ENCODE data around the gene AKAIN1.

AKAIN1 gene

GRCh38 chr18:5145168-5145825 lies 51.8 kb downstream of the AKAIN1 start:
- no peaks in the 10 kb centered on the region for H3K27me3 ChIP-seq (ENCODE audit: insufficient read depth, poor library complexity, severe bottlenecking)
- TF ChIP-seq, protein P1, sequence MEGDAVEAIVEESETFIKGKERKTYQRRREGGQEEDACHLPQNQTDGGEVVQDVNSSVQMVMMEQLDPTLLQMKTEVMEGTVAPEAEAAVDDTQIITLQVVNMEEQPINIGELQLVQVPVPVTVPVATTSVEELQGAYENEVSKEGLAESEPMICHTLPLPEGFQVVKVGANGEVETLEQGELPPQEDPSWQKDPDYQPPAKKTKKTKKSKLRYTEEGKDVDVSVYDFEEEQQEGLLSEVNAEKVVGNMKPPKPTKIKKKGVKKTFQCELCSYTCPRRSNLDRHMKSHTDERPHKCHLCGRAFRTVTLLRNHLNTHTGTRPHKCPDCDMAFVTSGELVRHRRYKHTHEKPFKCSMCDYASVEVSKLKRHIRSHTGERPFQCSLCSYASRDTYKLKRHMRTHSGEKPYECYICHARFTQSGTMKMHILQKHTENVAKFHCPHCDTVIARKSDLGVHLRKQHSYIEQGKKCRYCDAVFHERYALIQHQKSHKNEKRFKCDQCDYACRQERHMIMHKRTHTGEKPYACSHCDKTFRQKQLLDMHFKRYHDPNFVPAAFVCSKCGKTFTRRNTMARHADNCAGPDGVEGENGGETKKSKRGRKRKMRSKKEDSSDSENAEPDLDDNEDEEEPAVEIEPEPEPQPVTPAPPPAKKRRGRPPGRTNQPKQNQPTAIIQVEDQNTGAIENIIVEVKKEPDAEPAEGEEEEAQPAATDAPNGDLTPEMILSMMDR (IDR thresholded peaks at IDR 0.05; ENCODE audit: poor library complexity, severe bottlenecking), result no peak
- ATAC-seq (ENCODE audit: low read depth), result no peak

DNA sequence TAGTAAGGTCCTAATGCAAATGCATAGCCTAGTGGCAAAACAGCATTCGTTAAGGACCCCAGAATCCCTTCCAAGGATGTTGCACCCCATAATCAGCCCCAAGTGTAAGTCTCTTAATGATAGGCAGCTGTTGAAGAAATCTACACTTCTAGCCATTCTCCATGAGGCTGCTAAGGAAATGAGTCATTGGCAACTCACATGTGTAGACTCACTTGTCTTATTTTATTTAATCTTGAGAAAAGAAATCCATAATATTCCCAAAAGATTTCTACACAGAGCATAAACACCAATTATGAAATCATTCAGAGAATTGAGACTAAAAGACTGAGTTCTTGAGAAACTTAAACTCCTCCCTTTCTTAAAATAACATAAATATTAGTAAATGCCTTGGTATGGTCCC lies 52.4 kb downstream of the AKAIN1 start:
- ATAC-seq (ENCODE audit: low read depth), result no peak

More at GRCh38 chr18:5145168-5145825, 51.8 kb downstream of the AKAIN1 start:
- H3K4me3 ChIP-seq (ENCODE audit: severe bottlenecking), result no peak overlapping the region
- H3K27ac ChIP-seq (ENCODE audit: poor library complexity, severe bottlenecking), result no peak overlapping the region
- H3K9me3 ChIP-seq (ENCODE audit: severe bottlenecking), result no peaks in the 10 kb centered on the region
- no peak for DNase-seq (ENCODE audit: low spot score)
- H3K4me1 ChIP-seq (ENCODE audit: insufficient read depth, poor library complexity, severe bottlenecking), result no peaks in the 10 kb centered on the region
- H3K36me3 ChIP-seq (ENCODE audit: low read depth), result no peaks in the 10 kb centered on the region

DNA sequence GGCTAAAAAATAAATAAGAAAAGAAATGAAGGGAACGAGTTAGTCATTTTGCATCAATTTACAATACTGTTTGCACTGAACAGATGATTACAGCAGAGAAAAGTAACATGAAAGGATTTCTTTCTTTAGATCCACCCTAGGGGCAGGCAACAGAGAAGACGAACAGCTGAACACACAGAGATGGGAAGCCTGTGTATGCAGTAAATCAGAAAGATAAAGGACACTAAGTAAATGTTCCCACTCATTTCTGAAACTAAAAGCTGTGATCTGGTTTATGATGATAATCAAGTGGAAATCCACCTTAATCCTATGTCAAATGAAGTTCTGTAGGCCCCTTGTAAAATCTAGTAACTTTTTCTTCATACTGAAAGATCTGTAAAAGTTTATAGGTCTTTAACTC lies 54.2 kb downstream of the AKAIN1 start:
- Histone ChIP-seq H3K4me1 (ENCODE audit: insufficient read depth, poor library complexity, severe bottlenecking) (no peaks in the 10 kb centered on the region), H3K9me3 (ENCODE audit: severe bottlenecking) (no peaks in the 10 kb centered on the region), H3K36me3 (ENCODE audit: low read depth) (no peaks in the 10 kb centered on the region), H3K27ac (ENCODE audit: poor library complexity, severe bottlenecking) (no peak overlapping the region), H3K27me3 (ENCODE audit: insufficient read depth, poor library complexity, severe bottlenecking) (no peaks in the 10 kb centered on the region), H3K4me3 (ENCODE audit: severe bottlenecking) (no peak overlapping the region)
- TF ChIP-seq, protein P1 (IDR thresholded peaks at IDR 0.05; ENCODE audit: poor library complexity, severe bottlenecking), result no peak
- no peak for DNase-seq (ENCODE audit: low spot score)
- no peak for ATAC-seq (ENCODE audit: low read depth)

More for the DNA sequence above, 52.4 kb downstream of the AKAIN1 start:
- Histone ChIP-seq H3K27ac (ENCODE audit: poor library complexity, severe bottlenecking) (no peak overlapping the region), H3K4me1 (ENCODE audit: insufficient read depth, poor library complexity, severe bottlenecking) (no peaks in the 10 kb centered on the region), H3K36me3 (ENCODE audit: low read depth) (no peaks in the 10 kb centered on the region), H3K4me3 (ENCODE audit: severe bottlenecking) (no peak overlapping the region), H3K9me3 (ENCODE audit: severe bottlenecking) (no peaks in the 10 kb centered on the region), H3K27me3 (ENCODE audit: insufficient read depth, poor library complexity, severe bottlenecking) (no peaks in the 10 kb centered on the region)
- DNase-seq (ENCODE audit: low spot score), result no peak
- TF ChIP-seq, protein P1 (IDR thresholded peaks at IDR 0.05; ENCODE audit: poor library complexity, severe bottlenecking), result no peak

DNA sequence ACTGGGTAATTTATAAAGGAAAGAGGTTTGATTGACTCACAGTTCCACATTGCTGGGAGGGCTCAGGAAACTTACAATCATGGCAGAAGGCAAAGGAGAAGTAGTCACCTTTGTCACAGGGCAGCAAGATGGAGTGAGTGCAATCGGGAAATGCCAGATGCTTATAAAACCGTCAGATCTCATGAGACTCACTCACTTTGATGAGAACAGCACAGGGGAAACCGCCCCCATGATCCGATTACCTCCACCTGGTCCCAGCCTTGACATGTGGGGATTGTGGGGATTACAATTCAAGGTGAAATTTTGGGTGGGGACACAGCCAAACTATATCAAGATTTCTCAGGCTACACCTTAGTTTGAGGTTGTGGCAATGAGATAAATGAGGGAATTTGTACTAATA lies 54.9 kb downstream of the AKAIN1 start:
- TF ChIP-seq, protein P1 (IDR thresholded peaks at IDR 0.05; ENCODE audit: poor library complexity, severe bottlenecking), result no peak
- H3K36me3 ChIP-seq (ENCODE audit: low read depth), result no peaks in the 10 kb centered on the region
- H3K27me3 ChIP-seq (ENCODE audit: insufficient read depth, poor library complexity, severe bottlenecking), result no peaks in the 10 kb centered on the region
- H3K9me3 ChIP-seq (ENCODE audit: severe bottlenecking), result no peaks in the 10 kb centered on the region
- DNase-seq (ENCODE audit: low spot score) (no peak), ATAC-seq (ENCODE audit: low read depth) (no peak)
- H3K4me1 ChIP-seq (ENCODE audit: insufficient read depth, poor library complexity, severe bottlenecking), result no peaks in the 10 kb centered on the region
- no peak overlapping the region for H3K27ac ChIP-seq (ENCODE audit: poor library complexity, severe bottlenecking)
- no peak overlapping the region for H3K4me3 ChIP-seq (ENCODE audit: severe bottlenecking)

DNA sequence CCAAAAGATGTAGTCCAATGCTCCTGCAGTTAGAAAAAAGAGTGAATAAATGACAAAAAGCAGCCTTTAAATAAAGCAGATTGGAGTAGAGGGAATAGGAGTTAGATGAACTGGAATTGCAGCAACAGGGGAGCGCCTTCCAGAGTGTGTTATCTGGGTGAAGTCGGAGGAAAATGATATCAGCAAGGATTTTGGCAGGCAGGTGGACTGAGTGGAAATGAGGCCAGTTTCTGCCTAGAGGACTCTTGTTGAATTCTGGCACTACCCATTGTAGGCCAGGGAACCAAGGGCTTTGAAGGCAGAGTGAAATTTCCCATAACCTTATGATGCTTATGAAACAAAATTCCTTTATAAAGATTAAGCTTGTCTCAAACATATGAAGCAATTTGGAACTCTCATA lies 59.8 kb downstream of the AKAIN1 start:
- ATAC-seq (ENCODE audit: low read depth), result no peak

More for the DNA sequence above, 59.8 kb downstream of the AKAIN1 start:
- Histone ChIP-seq H3K4me1 (ENCODE audit: insufficient read depth, poor library complexity, severe bottlenecking) (no peaks in the 10 kb centered on the region), H3K36me3 (ENCODE audit: low read depth) (no peaks in the 10 kb centered on the region), H3K9me3 (ENCODE audit: severe bottlenecking) (no peaks in the 10 kb centered on the region), H3K27ac (ENCODE audit: poor library complexity, severe bottlenecking) (no peak overlapping the region), H3K4me3 (ENCODE audit: severe bottlenecking) (no peak overlapping the region), H3K27me3 (ENCODE audit: insufficient read depth, poor library complexity, severe bottlenecking) (no peaks in the 10 kb centered on the region)
- no peak for DNase-seq (ENCODE audit: low spot score)
- TF ChIP-seq, protein P1 (IDR thresholded peaks at IDR 0.05; ENCODE audit: poor library complexity, severe bottlenecking), result no peak

Data from RWPE2 (cell line).